Measurements from ENCODE around the gene BRD3.

The BRD3 gene

DNA sequence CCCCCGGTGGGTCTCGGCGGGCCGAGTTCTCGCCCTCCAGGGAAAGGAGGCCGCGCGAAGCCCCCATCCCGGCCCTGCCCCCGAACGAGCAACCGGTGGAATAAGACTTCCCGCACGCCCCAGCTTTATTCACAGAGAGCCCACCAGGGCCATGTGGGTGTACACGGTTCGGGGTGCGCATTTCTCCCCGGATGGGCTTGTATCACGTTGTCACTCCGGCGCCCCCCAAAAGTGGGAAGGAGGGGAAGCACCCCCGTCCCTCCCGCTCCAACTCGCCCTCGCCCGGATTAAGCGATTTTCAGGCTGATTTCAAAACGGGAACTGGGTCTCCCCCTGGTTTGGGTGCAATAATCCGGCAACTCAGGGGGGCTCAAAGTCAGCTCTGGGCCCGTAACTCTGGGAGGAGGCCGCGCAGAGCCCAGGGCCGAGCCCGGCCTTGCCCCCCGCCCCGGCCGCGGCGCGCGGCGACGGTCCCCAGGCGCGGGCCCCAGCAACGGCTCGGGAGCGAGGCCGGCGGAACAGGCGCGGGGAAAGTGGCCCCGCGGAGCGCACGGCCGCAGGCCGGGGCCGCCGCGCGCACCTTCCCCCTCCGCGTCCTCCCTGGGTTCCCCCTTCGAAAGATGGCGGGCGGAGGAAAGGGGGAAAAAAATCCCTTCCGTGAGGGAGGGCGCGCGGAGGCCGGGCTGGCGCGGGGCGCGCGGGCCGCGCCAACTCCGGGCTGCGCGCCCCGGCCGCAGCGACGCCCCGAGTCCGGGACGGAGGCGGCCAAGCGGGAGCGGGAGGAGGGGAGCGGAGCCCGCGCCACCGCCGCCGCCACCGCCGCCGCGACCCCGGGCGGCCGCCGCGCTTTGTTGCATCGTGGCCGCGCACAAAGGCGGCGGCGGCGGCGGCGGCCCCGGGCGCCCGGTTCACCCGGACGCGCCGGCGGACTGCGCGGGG is 644 bp downstream of the BRD3 start:
- no peak for DNase-seq (ENCODE audit: low read depth in 2 of 2)

- no peak for DNase-seq (ENCODE audit: low read depth in 2 of 2)
These were observed 1.3 kb downstream of the BRD3 start for GRCh38 chr9:134066526-134066912.

DNA sequence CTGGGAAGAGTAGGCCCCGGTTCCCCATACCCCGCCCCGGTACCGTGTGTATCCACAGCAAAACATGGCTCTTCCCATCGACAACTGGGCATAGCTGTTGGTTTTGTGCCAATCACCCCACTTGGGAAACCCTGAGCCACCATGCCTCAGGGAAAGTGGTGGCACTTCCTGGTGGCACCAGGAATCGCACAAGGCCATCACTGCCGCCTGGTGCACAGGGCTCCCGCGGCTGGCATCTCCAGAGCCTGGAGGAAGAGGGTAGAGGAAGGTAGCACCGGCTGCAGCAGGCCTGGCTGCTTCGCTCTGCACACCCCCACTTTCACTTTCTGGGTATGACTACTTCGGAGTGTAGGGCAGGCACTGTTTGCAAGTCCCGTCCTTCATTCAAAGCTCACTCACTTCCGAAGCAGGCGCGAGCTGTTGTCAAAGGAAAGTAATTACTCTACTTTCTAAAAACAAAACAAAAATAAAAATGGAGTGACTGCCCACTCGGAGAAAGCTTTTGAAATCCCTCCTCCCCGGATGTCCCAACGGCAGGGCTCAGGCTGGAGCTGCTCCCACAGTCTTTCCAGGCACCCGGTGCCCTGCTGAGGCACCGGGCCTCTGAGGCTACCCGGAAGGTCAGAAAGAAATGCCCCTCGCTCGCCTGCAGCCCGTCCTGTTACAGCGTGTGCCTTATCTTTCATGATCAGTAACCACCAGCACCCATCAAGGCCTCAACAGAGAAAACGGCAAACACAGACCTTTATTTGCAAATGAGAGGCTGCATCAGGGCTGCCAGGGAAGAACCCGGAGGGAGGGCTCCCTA is 2.0 kb downstream of the BRD3 start:
- DNase-seq (ENCODE audit: low read depth in 2 of 2), result peak in 1 of 2 donors; percentile 28

DNA sequence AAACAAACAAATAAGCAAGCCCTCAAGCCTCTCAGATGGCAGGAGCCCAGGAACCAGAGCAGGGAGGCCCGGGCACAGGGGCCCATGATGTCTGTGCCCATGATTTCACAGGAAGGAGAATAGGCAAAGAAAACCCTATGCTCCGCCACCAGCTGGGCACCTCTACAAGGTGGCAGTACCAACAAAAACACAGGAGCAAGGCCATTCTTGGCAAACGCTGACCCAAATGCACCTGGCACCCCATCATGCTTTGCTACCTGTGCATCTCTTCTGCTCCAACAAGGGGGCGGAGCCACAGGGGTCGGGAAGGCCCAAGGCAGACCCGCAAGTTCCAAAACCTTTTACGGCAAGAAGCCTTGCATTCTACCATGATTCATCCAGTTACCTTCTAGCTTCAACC is 3.1 kb downstream of the BRD3 start:
- no peak for DNase-seq (ENCODE audit: low read depth in 2 of 2)

DNA sequence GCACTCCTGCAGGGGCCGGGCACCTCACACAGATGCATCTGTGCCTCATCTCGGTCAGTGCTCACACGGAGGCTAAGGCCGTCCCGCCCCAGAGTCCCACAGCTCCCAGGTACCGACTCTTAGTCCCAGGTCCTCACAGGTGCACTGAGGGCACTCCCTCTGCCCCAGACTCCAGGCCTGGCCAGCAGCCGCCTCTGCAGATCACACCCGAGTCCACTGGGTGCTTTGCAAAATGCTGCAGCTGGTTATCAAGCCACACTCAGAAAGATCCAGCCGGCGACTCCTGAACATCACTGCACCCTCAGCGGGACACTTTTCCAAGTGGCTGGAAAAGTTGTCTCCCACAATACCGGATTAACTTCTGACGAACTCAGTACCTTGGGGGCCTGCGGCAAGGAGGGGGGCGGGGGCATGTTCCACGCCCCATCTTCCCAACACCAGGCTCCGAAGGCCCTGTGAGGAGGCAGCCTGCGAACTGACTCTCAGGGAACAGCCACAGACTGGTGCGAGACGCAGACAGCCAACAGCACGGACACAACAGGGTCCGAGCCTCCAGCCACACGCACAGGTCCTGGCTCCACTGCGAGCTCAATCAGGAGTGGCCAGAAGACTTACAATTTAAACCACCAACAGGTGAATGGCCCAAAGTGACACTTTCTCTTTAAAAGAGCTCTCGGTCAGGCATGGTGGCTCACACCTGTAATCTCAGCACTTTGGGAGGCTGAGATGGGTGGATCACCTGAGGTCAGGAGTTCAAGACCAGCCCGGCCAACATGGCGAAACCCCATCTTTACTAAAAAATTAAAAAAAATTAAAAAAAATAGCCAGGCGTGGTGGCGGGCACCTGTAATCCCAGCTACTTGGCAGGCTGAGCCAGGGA is 4.0 kb downstream of the BRD3 start:
- no peak for DNase-seq (ENCODE audit: low read depth in 2 of 2)

- DNase-seq (ENCODE audit: low read depth in 2 of 2), result no peak
These were observed 4.7 kb downstream of the BRD3 start for GRCh38 chr9:134063088-134063570.

GRCh38 chr9:134062461-134063087 is 5.3 kb downstream of the BRD3 start:
- no peak for DNase-seq (ENCODE audit: low read depth in 2 of 2)

DNA sequence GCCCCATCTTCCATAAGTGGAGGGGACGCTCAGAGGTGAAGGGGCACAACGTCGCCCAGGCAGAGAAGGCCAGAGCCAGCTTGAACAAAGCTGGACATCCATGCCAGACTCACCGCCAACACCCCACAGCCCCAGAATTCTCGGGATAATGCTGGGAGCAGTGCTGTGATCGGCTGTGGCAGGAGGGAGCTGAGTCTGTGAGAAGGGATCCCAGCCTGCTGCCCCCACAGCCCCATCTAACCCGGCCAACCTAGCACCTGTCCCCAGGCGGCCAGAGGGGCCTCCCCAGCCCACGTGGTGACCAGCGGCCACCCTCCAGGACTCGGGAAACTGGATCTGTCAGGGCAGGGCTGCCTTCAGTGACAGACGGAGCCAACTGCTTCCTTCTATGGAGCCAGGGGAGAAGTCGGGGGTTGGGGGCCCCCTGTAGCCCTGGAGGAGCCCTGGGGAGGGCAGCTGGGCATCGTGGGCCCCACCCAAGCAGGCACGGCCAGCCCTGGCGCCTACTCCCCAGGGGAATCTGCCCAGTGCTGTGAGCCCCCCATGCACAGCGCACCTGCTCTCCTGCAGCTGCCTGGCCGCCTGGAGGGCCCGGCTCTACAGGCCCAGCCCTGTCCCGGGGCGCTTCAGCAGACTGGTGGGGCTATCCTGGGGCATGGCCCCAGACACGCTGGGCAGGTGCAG is 6.0 kb downstream of the BRD3 start:
- DNase-seq (ENCODE audit: low read depth in 2 of 2), result no peak

GRCh38 chr9:134061019-134061687 is 6.7 kb downstream of the BRD3 start:
- DNase-seq (ENCODE audit: low read depth in 2 of 2), result no peak

DNA sequence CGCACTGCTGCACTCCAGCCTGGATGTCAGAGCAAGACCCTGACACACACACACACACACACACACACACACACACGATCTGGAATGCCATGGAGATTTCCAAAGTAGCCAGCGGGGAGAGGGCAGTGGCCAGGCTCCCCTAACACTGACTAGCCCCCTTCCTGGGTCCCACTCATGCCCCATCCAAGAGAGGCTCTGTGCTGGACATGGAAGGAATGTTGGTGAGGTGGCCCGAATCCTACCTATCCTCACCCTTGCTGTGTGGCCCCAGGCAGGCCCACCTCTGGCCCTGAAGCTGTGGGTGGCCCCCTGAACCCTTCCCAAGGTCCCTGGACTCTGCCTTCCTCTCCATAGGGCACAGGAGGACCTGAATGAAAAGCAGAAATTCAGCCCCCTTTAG is 7.3 kb downstream of the BRD3 start:
- DNase-seq (ENCODE audit: low read depth in 2 of 2), result no peak

GRCh38 chr9:134059661-134060395 is 8.0 kb downstream of the BRD3 start:
- no peak for DNase-seq (ENCODE audit: low read depth in 2 of 2)

- no peak for DNase-seq (ENCODE audit: low read depth in 2 of 2)
These were observed 8.6 kb downstream of the BRD3 start for GRCh38 chr9:134059188-134059641.

GRCh38 chr9:134058716-134059115 is 9.1 kb downstream of the BRD3 start:
- no peak for DNase-seq (ENCODE audit: low read depth in 2 of 2)

- no peak for DNase-seq (ENCODE audit: low read depth in 2 of 2)
These were observed 9.8 kb downstream of the BRD3 start for GRCh38 chr9:134057751-134058701.

DNA sequence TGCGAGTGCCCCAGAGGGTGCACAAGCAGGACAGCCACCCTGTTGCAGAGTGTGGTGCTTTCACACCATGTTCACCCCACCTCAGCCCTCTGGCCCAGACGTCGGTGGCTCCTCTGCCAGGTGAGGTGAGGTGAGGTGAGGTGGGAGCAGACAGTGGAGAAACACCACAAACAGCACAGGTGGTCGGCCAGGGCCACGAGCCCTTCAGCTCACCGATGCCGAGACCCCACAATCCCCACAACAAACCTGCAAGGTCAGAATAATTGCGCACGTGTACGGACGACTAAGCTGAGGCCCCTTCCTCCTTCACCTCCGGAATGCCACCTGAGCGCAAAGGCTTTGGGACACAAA is 10.5 kb downstream of the BRD3 start:
- DNase-seq (ENCODE audit: low read depth in 2 of 2), result no peak

DNA sequence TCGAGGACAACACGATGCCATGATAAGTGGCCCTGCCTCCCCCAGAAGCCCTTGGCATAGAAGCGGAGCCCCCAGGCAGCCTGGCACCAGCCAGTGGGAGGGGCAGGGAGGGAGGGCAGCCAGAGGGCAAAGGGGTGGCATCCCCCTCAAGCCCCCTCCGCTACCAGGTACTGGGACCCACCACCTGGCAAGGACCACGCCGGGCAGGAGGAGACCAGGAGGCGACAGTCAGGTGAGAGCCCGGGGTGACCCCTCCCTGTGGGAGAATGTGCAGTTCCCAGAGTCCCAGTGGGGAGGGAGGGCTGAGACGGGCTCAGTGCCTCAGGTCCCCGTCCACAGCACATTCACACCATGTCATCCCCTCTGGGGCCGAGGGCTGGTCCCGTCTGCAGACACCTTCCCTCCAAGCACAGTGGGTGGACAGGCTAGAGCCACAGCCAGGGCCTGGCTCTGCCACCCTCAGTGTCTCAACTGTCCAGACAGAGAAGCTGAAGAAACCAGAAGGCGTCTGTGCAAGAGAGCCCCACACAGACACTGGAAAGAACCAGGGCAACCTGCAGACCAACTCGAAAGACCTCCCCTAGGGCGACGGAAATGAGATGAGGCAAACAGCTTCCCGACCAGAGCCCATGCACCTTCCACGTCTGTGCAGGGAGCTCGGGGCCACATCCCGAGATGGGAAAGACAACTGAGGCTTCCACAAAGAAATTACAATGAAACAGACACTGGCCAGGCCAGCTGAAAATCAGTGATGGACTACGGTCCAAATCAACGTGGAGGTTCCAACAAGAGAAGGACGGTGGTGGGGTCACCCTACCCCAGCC is 11.1 kb downstream of the BRD3 start:
- no peak for DNase-seq (ENCODE audit: low read depth in 2 of 2)

GRCh38 chr9:134055981-134056461 is 11.8 kb downstream of the BRD3 start:
- DNase-seq (ENCODE audit: low read depth in 2 of 2), result no peak
